KMS-11 (cell line): ENCODE measurements around the gene ZNF536.

Experiments
- H2AFZ ChIP-seq: fragments of 200-600 bp; sonication (generic); 2 replicates; pipeline ENCODE4 v1.6.1; 2016; ENCODE audit warnings: antibody characterized with exemption, mixed run types, low read depth
- H3K27ac ChIP-seq: fragments of 200-600 bp; sonication (generic); 2 replicates; pipeline ENCODE4 v1.6.1; 2016; ENCODE audit warnings: mild to moderate bottlenecking, mixed run types
- H3K27me3 ChIP-seq: fragments of 200-600 bp; sonication (generic); 2 replicates; pipeline ENCODE4 v1.6.1; 2017; ENCODE audit warnings: mild to moderate bottlenecking, low read depth, mixed run types, moderate library complexity; ENCODE audit not compliant: insufficient read depth
- H3K36me3 ChIP-seq: fragments of 200-600 bp; sonication (generic); 2 replicates; pipeline ENCODE4 v1.6.1; 2017; ENCODE audit warnings: mild to moderate bottlenecking, mixed run types; ENCODE audit not compliant: insufficient read depth
- H3K4me1 ChIP-seq: fragments of 200-600 bp; sonication (generic); 2 replicates; pipeline ENCODE4 v1.6.1; 2016; ENCODE audit warnings: mild to moderate bottlenecking, low read depth, mixed run types; ENCODE audit not compliant: poor library complexity, severe bottlenecking
- H3K4me2 ChIP-seq: fragments of 200-600 bp; sonication (generic); 2 replicates; pipeline ENCODE4 v1.7.0; 2016; ENCODE audit warnings: mild to moderate bottlenecking, mixed run types
- H3K4me3 ChIP-seq: fragments of 200-600 bp; sonication (generic); IDR thresholded peaks from 2 replicates; pipeline ENCODE4 v1.6.1; 2017; ENCODE audit warnings: low read depth, low read length, mixed read lengths; ENCODE audit not compliant: insufficient read depth
- H3K79me2 ChIP-seq: fragments of 200-600 bp; sonication (generic); 2 replicates; pipeline ENCODE4 v1.6.1; 2016; ENCODE audit warnings: low read depth, mixed run types; ENCODE audit not compliant: insufficient read depth
- H3K9ac ChIP-seq: fragments of 200-600 bp; sonication (generic); 2 replicates; pipeline ENCODE4 v1.6.1; 2016; ENCODE audit warnings: mild to moderate bottlenecking, mixed run types
- H4K20me1 ChIP-seq: fragments of 200-600 bp; sonication (generic); 2 replicates; pipeline ENCODE4 v1.6.1; 2016; ENCODE audit warnings: mild to moderate bottlenecking, mixed run types; ENCODE audit not compliant: insufficient read depth
- CTCF ChIP-seq: fragments of 200-600 bp; sonication (generic); conservative IDR thresholded peaks from 2 replicates; pipeline ENCODE4 v1.6.1; 2017; ENCODE audit warnings: low read depth, mild to moderate bottlenecking, antibody characterized with exemption, low read length, moderate library complexity, mixed read lengths

ZNF536 gene

GRCh38 chr19:30545752-30546151 lies 173.6 kb downstream of the ZNF536 start:
- no peak overlapping the region for H3K27ac ChIP-seq

GRCh38 chr19:30546332-30546731 lies 174.1 kb downstream of the ZNF536 start:
- H3K9ac ChIP-seq: no peak overlapping the region
- H2AFZ ChIP-seq: no peak overlapping the region
- H3K27ac ChIP-seq: no peak overlapping the region
- TF ChIP-seq CTCF: no peak
- H4K20me1 ChIP-seq: no peaks in the 10 kb centered on the region
- H3K79me2 ChIP-seq: no peaks in the 10 kb centered on the region
- peaks cover 4% of the 10 kb centered on the region; the same call in 1 of the 2 replicates for H3K27me3 ChIP-seq
- H3K4me3 ChIP-seq: no peak overlapping the region
- H3K4me1 ChIP-seq: no peaks in the 10 kb centered on the region
- H3K4me2 ChIP-seq: no peak overlapping the region
- H3K36me3 ChIP-seq: no peaks in the 10 kb centered on the region

More at GRCh38 chr19:30545752-30546151, 173.6 kb downstream of the ZNF536 start:
- Histone ChIP-seq H3K9ac (no peak overlapping the region), H3K36me3 (no peaks in the 10 kb centered on the region), H3K27me3 (peaks cover 4% of the 10 kb centered on the region; the same call in 1 of the 2 replicates), H2AFZ (no peak overlapping the region), H3K4me1 (no peaks in the 10 kb centered on the region), H3K79me2 (no peaks in the 10 kb centered on the region), H3K4me3 (no peak overlapping the region), H4K20me1 (no peaks in the 10 kb centered on the region), H3K4me2 (no peak overlapping the region)
- no peak for TF ChIP-seq CTCF

GRCh38 chr19:30547246-30547645 lies 175.1 kb downstream of the ZNF536 start:
- no peak for TF ChIP-seq CTCF
- H3K4me3 ChIP-seq: no peak overlapping the region
- no peak overlapping the region for H2AFZ ChIP-seq
- H3K27ac ChIP-seq: no peak overlapping the region
- peaks cover 4% of the 10 kb centered on the region; the same call in 1 of the 2 replicates for H3K27me3 ChIP-seq
- no peaks in the 10 kb centered on the region for H4K20me1 ChIP-seq
- H3K4me1 ChIP-seq: no peaks in the 10 kb centered on the region
- H3K79me2 ChIP-seq: no peaks in the 10 kb centered on the region
- no peak overlapping the region for H3K4me2 ChIP-seq
- H3K36me3 ChIP-seq: no peaks in the 10 kb centered on the region
- H3K9ac ChIP-seq: no peak overlapping the region

- TF ChIP-seq CTCF: no peak
- no peak overlapping the region for H3K9ac ChIP-seq
- no peaks in the 10 kb centered on the region for H3K36me3 ChIP-seq
- no peaks in the 10 kb centered on the region for H3K79me2 ChIP-seq
- no peak overlapping the region for H3K27ac ChIP-seq
- H3K4me1 ChIP-seq: no peaks in the 10 kb centered on the region
- peaks cover 4% of the 10 kb centered on the region; the same call in 1 of the 2 replicates for H3K27me3 ChIP-seq
- H4K20me1 ChIP-seq: no peaks in the 10 kb centered on the region
- H3K4me3 ChIP-seq: no peak overlapping the region
- no peak overlapping the region for H3K4me2 ChIP-seq
- no peak overlapping the region for H2AFZ ChIP-seq
Observed at GRCh38 chr19:30549151-30549550, 177.0 kb downstream of the ZNF536 start.
